HS-5 (cell line): ENCODE results near the gene LHX2.

Source experiments
- DNase-seq: peaks from one replicate; pipeline ENCODE4 v3.0.0-alpha.2; 2012; ENCODE audit warnings: low read depth

LHX2 gene

DNA sequence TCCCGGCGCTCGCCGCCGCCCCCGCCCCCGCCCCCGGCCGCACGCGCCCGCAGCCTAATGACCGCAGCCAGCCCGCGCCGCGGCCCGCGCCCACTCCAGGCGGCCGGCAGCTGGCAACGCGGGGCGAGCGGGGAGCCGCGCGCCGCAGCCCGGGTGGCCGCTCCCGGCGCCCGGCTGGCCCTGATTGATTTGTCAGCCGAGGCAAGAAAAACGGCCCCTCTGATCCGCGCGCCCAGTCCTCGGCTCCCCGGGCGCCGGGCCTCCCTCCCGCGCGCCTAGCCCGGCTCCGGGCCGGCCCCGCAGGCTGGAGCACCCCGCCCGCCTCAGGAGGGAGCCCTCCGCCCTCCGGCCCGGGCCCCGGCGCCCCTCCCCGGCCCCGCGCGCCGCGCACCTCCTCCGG is 11.9 kb upstream of the LHX2 start:
- no peak for DNase-seq

DNA sequence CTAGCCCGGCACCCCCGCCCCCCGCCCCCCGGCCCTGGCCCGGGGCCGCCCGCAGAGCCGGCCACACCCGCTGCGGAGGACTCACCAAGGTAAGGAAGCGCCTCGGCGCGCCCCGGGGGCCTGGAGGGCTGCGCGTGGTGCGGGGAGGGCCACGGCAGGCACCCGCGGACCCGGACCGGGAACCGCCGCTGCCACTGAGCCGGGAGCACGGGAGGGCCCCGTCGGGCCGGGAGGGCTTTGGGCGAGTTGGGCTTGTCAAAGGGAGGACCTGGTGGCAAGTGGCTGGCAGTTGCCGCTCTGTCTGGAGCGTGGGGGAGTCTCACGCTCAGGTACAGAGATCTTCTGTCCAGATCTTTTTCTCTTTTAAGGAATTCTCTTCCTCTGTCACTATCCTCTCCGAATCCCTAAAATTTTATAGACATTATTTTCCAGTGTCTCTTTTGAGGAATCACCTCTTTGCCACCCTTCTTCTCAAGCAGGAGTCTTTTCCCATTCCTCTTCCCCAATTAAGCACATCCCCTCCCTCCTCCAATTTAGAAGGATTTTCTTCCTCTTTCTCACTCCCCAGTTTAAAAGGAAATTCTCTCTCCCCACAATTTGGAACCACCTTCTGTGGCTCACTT is 11.3 kb upstream of the LHX2 start:
- no peak for DNase-seq

DNA sequence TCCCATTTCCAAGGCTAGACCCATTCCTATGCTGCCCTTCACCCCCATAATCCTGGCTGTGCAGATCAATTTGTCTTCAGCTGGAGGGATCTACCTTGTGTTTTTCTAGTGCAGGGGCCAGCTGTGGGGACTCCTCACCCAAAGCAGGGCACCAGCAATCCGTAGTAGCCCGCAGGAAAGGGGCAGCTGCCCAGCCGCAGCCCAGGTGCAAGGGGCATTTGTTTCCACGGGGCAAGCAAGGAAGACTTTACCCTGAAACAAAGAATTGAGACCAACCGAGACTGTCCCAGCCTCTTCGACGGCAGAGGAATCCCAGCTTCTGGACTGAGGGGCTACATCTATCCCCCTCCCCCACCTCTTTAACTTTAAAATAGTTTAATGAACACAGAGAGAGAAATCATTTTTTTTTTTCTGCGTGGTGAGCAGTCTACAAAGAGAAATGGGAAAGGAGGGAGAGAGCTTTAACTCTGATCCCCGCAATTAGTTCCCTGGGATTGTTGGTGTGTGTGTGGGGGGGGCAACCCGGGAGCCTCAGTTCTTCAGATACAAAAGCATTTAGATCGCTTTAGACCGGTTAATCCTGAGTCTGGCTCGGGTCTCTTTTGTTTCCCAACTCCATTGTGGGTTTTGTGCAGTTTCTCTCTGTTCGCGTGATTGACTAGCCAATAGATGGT is 10.6 kb upstream of the LHX2 start:
- DNase-seq, result no peak

DNA sequence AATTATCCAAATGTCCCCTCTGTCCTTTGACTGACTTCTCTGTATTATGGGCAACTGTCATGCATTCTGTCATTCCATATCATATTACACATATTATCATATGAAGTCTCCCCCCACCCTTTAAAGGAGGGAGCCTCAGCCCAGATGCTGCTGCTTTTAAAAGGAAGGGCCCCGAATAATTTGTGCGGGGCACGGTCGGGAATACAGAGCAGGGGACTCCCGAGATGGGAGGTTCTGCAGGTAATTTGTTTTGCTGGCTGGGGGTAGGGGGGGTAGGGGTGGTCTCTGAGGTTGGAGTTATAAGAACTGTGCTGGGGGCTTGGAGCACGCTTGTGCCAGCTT is 10.1 kb upstream of the LHX2 start:
- no peak for DNase-seq

DNA sequence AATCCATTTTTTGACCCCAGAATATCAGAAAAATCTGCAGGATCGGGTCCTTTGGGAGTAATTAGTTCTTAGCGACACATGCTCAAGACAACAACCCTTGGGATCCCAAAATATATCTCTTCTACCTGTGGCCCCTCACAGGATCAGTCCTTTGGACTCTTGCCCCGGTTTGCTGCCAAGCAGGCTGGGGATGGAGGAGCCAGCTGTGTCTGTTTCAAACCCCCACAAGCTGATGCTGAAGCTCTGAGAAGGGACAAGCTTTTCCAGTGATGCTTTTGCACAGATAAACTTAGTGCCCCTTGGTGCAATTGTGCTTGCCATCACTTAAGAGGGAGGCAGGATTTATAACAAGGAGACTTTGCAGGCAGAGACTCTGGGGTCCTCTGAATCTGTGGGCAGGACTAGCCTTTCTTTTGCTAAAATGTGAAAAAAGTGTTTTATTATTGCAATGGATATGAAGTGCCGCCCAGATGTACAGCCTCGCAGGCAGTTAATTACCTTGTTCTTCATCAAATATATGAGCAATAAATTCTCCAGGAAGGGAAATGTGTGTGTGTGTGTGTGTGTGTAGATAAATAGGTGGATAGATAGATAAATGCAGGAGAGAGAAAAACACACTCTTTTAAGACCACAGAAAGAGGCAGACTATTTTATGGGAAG is 9.6 kb upstream of the LHX2 start:
- DNase-seq, result no peak

DNA sequence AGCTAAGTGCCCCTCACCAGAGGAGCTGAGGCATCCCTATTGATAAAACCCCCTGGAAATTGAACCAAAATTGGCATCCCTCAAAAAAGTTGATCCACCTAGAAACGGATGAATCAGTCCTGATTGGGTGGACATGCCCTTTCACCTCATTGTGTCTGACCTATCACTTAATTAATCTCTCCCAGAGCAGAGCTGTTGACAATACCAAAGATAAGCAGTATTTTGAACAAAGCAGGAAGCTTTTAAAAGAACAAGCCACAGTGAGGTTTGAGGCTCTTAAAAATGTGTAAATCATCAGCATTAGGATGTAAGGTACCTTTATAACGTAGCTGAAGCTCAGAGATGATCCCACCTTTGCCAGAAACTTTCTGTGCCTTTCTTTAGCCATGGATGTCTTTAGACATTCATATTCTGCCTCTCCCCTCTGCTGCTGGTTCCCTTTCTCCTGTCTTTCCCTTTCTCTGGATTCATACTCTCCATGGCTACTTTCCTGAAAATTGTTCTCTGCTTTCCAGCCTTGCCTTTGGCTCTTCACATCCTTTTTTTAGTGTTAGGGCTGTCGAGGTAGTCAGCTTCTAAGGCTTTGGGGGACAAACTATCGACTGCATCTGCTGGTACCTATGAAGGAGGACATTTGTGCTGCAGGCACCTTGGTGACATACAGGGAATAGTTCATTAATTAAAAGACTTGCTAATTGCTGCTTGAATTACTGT is 7.8 kb upstream of the LHX2 start:
- DNase-seq, result no peak

DNA sequence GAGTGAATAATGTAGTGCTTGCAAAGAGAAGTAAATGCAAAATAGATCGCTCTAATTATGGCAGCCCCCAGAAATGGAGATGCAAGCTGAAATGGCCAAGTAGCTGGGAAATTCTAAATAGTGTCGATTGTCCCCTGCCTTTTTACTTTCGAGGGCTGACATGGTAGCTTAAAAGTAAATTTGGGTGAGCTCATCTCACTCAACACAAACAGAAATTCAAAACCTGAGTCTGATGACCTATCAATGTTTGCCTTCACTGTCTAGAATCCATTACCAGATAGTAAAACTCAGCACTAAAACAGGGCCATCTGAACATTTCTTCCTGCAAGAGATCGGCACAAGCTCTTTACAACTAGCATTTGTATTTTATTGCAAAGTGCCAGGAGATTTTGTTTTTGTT is 7.0 kb upstream of the LHX2 start:
- DNase-seq, result no peak

DNA sequence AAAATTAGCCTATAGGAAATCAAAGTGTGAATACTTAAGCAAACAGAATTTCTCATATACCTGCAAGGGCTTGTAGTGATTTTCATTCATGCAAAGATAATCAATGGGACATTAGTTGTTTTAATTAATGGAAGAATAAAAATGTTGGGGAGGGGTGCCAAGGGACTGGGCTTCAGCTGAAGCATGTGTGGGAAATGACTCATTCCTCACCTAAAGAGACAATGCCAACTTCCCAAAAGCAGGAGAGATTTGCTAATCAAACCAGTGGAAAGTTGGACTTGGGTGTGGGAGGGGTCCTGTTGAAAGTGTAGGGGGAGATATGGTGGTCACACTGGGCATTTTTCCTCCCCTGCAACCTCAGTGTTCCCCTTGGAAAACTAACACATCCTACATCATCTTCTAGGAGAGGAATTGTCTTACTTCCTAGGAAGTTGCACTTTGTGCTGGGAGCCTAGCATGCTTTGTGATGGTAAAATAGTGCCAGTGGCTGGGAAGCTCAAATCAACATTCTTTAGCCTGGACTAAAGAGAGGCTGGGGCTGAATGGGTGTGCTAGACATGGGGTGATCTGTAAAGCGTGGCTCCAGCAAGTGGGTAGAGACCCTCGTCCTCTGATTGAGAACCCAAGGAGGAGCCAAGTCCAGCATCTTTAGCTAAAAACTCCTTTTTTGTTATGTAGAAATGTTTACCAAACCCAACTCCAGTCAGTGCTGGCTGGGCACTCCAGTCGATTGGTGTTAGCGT is 6.4 kb upstream of the LHX2 start:
- DNase-seq, result no peak

DNA sequence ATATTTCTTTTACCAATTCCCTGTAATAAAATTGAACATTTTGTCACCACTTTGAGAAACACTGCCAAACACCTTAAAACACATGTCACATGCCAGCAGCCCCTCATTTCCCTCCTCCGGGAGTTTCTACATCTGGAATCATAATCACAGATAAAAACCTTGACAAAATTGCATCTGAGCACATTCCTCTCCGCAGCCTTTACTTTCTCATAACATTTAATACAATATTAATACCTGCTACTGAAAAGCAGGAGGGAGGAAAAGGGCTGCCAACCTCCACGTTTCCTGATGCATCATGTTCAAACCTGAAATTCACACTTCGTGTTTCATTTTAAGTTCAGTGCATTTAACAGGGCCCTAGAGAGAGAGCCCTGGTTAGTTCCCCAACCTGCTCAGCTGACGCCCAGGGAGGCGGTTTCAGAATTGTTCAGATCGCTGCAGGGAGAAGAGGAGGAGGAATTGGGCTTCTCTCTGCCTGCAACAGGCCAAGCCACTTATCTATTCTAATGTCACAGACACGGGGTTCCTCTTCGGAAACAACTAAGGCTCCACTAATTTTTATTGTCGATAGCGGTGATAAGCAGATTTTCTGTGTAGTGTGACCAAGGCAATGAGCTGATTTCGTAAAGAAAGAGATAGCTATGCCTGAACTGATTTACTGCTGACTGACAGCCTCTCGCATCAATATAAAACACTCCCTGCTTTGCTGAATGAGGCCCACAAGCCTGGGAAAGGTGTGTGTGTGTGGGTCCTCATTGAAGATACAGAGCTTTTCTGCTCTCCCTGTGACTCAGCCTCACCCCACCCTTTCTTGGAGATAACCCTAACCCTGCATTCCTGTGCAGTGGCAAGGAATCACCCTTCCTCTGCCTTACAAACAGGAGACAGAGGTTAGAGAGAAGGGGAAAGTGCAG is 4.9 kb upstream of the LHX2 start:
- DNase-seq, result no peak

DNA sequence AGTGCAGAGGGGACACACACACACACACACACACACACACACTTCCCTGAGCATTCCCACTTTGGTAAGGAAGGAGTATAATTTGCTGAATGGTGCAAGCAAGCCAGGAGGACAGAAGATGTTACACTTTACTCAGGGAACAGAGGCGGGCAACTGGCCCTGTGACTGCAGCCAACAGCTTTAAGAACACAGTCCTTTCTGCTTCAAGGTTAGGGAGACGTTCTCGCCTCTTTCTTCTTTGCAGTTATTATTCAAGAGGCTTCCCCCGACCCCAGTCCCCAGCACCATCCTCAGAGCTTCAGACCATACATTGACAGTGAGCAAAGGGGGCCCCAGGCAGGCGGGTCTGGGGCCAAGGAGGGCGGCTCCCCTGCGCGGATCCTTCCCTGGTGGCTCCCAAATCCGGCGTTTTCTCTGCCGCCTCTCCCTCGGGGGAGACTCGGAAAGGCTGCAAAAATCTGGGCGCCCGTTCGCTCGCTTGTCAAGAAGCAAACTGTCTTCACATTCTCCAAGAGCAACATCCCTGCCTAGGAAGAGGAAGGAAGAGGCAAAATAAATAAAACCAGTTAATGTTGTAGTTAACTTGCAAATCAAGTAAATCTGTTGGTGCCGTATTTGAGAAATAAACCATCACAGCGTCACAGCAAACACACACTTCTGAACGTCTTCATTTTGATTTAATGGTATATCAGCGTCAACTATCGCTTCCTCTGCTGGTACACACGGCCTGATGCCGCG is 3.8 kb upstream of the LHX2 start:
- DNase-seq, result no peak

DNA sequence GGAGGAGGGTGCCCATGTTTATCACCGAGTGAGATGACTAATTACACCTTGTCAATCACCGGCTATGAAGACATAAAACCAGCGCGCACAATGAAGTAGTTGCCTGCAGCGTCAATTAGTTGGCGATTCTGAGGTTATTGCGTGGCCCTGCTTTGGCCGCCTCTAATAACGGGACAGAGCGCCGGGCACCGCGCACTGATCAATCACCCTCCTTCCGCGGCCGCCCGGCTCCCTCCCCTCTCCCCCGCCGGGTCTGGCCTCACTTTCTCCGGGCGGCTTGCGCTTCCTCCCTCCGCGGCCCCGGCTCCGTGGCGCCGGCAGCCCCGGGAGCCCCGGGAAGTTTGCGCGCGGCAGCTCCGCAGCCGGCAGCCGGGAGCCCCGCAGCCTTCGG is 3.3 kb upstream of the LHX2 start:
- no peak for DNase-seq

DNA sequence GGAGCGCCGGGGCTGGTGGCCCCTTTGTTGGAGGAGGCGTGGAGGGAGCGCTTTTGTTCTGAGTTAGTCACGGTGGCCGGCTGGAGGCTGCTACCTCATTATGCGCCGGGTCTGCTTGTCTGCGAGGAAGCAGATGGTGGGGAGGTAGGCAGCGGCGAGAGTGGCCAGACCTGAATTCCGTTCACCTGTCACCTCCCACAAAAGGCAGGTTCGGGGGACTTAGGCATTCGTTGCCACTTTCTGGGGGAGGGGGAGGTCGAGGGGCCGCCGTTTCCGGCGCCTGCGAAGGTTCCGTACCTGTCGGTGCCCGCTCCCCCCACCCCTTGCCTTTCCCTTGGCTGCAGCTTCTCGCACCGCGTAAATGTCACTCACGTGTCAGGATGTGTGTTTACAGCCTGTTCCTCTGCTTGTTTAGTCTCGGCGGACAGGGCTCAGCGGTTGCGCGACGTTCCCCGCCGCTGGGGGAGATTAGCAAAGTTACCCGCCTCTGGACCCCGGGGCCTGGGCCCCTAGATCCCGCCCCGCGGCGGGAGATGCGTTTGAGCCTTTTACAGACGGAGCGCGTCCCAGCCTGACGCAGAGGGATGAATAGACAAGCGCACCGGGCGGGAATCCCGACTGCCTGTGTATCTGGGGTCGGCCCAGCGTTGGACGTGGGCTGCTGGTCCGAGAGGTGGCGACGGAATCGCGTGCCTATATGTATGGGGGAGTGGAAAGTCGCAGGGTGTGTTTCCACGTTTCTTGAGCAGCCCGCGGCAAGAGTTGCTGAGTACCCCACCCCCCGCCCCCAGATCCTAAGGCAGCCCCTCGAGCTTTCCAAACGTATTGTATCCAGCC is 2.7 kb upstream of the LHX2 start:
- no peak for DNase-seq

DNA sequence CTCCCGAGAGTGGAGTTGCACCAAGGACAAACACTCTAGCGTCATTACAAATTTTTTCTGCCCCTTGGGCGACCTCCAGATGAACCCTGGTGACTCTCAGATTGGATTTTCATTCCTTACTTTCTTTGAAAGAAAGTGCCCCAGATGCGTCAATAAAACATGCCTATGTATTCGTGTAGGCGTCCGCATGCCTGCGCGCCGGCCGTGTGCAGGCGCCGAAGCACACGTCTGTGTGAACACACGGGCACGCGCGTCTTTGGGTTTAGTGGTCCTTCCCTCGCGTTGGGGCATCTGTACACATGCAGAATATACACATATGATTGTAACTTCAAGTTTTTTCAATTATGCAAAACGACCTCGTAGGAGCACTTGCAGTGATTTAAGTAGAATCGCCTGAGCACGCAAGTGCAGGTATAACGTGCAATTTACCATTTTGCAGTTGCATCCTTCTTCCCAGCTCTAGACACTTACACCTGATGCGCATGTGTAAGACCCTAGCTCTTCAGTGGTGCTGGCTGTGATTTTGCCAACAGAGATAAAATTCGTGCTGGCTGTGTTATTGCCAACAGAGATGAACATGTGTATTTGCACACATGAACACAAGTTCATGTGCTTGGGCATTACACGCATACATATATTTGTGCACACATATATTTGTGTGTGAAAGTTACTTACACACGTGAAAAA is 1.9 kb upstream of the LHX2 start:
- DNase-seq, result no peak

DNA sequence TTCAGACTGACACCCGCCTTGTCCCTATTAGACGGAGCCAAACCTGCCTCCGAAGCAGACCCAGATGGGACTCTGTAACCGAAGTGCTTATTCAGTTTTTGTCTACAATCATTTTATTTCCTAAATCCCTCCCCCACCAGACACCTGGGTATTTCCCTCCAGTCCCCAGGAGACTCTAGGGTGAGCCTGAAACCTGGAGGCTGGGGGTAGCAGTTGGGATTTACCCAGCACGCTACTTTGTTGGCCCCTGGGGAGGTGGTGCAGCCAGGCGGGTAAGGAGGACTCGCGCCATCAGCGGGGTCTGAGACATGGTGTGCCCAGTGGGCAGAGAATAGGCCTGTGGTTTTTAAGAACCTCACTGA is 1.3 kb upstream of the LHX2 start:
- DNase-seq, result no peak

DNA sequence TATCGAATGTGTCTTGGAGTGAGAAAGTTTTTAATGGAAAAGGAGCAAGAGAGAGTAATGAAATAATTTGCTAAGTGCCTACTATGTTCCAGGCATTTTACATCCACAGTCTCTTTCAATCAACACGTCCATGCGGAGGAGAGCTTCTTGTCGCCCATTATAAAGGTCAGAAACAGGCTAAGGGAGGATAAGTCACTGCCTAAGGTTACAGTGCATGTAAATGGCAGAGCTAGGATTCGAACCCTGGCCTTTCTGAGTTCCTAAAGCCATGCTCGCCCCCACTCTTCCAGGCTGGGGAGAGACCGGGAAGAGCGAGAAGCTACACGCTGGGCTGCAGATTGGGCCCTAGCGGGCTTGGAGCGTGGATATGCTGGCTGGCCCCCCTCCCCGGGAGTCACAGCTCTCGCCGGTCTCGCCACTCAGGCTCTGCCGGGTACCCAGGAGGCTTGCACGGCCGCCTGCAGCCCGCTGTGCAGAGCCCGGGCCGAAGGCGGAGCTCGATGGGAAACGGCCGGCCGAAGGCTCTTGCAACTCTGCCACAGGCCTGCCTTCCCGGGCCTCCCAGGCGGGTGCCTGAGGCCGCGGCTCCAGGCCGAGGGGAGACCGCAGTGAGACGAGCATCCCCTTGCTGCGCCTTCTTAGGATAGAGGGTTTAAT is 775 bp upstream of the LHX2 start:
- DNase-seq, result no peak

DNA sequence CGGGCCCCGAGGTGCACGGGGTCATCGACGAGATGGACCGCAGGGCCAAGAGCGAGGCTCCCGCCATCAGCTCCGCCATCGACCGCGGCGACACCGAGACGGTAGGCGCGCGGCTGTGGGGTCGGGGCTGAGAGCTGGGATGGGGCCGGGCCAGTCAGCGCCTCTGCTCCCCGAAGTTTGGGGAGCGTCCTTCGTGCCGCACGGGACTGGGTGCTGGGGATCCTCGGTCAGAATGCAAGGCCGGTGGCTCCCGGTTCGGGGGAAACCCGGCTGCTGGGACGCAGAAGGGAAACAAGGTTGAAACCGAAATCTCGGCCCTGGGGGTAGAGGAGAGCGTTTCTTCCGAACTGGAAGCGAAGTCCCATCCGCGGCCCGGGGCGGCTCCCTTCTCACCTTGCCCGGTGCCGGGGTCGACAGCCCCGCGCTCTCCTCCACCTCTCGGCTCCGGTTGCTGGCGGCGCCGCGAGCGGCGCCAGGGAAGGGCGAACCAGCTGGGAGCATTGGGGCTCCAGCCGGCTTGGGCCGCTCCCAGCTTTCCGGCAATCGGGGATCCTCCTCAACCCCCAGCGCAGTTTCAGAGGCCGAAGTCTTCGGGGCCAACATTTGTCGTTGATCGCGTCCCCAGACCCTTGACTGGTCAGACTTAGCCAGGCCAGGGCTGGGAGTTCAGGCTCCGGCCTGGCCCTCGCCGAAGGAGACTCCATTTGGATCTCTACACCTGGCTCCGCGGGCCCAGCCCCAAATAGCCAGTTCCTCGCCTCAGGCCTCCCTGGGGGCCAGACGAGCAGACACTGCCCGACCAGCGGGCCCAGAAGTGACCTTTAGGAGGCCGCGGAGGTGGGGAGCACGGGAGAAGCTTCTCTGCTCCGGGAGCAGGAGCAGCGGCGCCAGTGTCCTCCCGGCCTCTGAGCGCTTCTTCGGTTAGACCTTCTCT is 1.1 kb downstream of the LHX2 start:
- DNase-seq, result no peak
